ENCODE data around the gene CGA.

CGA gene

DNA sequence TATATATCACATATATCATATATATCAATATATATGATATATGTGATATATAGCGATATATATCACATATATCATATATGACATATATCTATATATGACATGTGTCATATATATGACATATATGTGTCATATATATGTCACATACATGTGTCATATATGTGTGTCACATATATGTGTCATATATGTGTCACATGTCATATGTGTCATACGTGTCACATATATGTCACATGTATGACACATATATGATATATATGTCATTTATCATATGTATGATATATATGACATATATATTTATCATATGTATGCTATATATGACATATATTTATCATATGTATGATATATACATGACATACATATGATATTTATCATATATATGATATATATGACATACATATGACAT is 32.8 kb upstream of the CGA start:
- H3K9ac ChIP-seq (ENCODE audit: low read length): no peak overlapping the region
- no peaks in the 10 kb centered on the region for H3K9me2 ChIP-seq (ENCODE audit: low read depth, low read length)
- H3K4me2 ChIP-seq (ENCODE audit: low read length): no peak overlapping the region
- H3K27ac ChIP-seq (ENCODE audit: low read depth, low read length, poor library complexity, severe bottlenecking): no peak overlapping the region
- H3K4me3 ChIP-seq (ENCODE audit: low read depth, low read length, poor library complexity, severe bottlenecking): no peak overlapping the region
- no peaks in the 10 kb centered on the region for H3K36me3 ChIP-seq (ENCODE audit: insufficient read depth, low read length)
- no peak for TF ChIP-seq EZH2 (IDR thresholded peaks at IDR 0.05; ENCODE audit: borderline replicate concordance, low read length)
- TF ChIP-seq, protein P1, sequence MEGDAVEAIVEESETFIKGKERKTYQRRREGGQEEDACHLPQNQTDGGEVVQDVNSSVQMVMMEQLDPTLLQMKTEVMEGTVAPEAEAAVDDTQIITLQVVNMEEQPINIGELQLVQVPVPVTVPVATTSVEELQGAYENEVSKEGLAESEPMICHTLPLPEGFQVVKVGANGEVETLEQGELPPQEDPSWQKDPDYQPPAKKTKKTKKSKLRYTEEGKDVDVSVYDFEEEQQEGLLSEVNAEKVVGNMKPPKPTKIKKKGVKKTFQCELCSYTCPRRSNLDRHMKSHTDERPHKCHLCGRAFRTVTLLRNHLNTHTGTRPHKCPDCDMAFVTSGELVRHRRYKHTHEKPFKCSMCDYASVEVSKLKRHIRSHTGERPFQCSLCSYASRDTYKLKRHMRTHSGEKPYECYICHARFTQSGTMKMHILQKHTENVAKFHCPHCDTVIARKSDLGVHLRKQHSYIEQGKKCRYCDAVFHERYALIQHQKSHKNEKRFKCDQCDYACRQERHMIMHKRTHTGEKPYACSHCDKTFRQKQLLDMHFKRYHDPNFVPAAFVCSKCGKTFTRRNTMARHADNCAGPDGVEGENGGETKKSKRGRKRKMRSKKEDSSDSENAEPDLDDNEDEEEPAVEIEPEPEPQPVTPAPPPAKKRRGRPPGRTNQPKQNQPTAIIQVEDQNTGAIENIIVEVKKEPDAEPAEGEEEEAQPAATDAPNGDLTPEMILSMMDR (IDR thresholded peaks at IDR 0.05; ENCODE audit: low read length): no peak
- H3K27me3 ChIP-seq (ENCODE audit: insufficient read depth, low read length): no peaks in the 10 kb centered on the region
- no peaks in the 10 kb centered on the region for H3K79me2 ChIP-seq (ENCODE audit: insufficient read depth, low read length)
- no peak overlapping the region for H2AFZ ChIP-seq (ENCODE audit: low read length)
- H3F3A ChIP-seq (ENCODE audit: insufficient read depth, low read length): no peaks in the 10 kb centered on the region
- 0 out of 2 replicates have a peak, but pooled peaks cover 4% of the 10 kb centered on the region for H3K9me3 ChIP-seq (ENCODE audit: low read length)
- no peaks in the 10 kb centered on the region for H3K4me1 ChIP-seq (ENCODE audit: insufficient read depth, low read length, severe bottlenecking)
- no peaks in the 10 kb centered on the region for H4K20me1 ChIP-seq (ENCODE audit: insufficient read depth, low read length)

DNA sequence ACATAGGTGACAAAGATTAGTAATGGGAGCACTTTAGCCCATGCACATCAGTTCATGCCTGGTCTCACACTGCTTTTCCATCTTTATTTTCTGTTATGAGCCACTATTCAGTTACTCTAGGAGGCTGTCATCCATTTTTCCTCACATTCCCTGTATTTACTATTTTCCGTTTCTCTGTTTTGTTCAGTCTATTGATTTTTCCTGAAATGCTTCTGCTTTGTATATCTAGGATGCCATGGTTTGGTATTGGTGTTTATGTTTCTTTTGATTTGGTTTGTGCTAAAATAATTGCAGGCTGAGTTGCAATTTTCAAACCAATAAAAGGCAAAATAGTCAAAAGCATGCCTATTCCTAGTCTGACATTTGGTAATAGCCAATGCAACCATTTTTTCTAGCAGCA is 31.6 kb upstream of the CGA start:
- H4K20me1 ChIP-seq (ENCODE audit: insufficient read depth, low read length): no peaks in the 10 kb centered on the region
- no peak for TF ChIP-seq EZH2 (IDR thresholded peaks at IDR 0.05; ENCODE audit: borderline replicate concordance, low read length)
- TF ChIP-seq, protein P1 (IDR thresholded peaks at IDR 0.05; ENCODE audit: low read length): no peak
- no peak overlapping the region for H2AFZ ChIP-seq (ENCODE audit: low read length)
- no peaks in the 10 kb centered on the region for H3K27me3 ChIP-seq (ENCODE audit: insufficient read depth, low read length)
- H3F3A ChIP-seq (ENCODE audit: insufficient read depth, low read length): no peaks in the 10 kb centered on the region
- H3K4me2 ChIP-seq (ENCODE audit: low read length): no peak overlapping the region
- H3K4me1 ChIP-seq (ENCODE audit: insufficient read depth, low read length, severe bottlenecking): no peaks in the 10 kb centered on the region
- H3K4me3 ChIP-seq (ENCODE audit: low read depth, low read length, poor library complexity, severe bottlenecking): no peak overlapping the region
- no peaks in the 10 kb centered on the region for H3K79me2 ChIP-seq (ENCODE audit: insufficient read depth, low read length)
- no peaks in the 10 kb centered on the region for H3K9me2 ChIP-seq (ENCODE audit: low read depth, low read length)
- 0 out of 2 replicates have a peak, but pooled peaks cover 4% of the 10 kb centered on the region for H3K9me3 ChIP-seq (ENCODE audit: low read length)
- no peaks in the 10 kb centered on the region for H3K36me3 ChIP-seq (ENCODE audit: insufficient read depth, low read length)
- H3K9ac ChIP-seq (ENCODE audit: low read length): no peak overlapping the region
- H3K27ac ChIP-seq (ENCODE audit: low read depth, low read length, poor library complexity, severe bottlenecking): no peak overlapping the region

DNA sequence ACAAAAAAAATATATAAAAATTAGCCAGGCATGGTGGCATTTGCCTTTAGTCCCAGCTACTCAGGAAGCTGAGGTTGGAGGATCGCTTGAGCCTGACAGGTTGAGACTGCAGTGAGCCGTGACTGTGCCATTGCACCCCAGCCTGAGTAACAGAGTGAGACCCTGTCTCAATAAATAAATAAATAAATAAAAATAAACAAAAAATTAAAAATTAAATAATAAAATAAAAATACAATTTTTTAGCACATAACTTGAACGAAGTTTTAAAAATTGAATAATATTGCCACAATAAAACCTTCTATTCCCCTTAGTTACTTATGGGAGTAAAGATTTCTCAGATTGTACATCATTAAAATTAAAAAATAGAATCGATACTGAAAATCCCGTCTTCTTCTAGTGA is 29.2 kb upstream of the CGA start:
- Histone ChIP-seq H3K4me1 (ENCODE audit: insufficient read depth, low read length, severe bottlenecking) (no peaks in the 10 kb centered on the region), H3K9ac (ENCODE audit: low read length) (no peak overlapping the region), H3K36me3 (ENCODE audit: insufficient read depth, low read length) (no peaks in the 10 kb centered on the region), H3K4me3 (ENCODE audit: low read depth, low read length, poor library complexity, severe bottlenecking) (no peak overlapping the region), H2AFZ (ENCODE audit: low read length) (no peak overlapping the region), H3K4me2 (ENCODE audit: low read length) (no peak overlapping the region), H3K9me2 (ENCODE audit: low read depth, low read length) (no peaks in the 10 kb centered on the region), H3K79me2 (ENCODE audit: insufficient read depth, low read length) (no peaks in the 10 kb centered on the region), H3K27me3 (ENCODE audit: insufficient read depth, low read length) (no peaks in the 10 kb centered on the region), H3K27ac (ENCODE audit: low read depth, low read length, poor library complexity, severe bottlenecking) (no peak overlapping the region), H3F3A (ENCODE audit: insufficient read depth, low read length) (no peaks in the 10 kb centered on the region), H4K20me1 (ENCODE audit: insufficient read depth, low read length) (no peaks in the 10 kb centered on the region), H3K9me3 (ENCODE audit: low read length) (no peaks in the 10 kb centered on the region)
- TF ChIP-seq, protein P1 (IDR thresholded peaks at IDR 0.05; ENCODE audit: low read length): no peak
- TF ChIP-seq EZH2 (IDR thresholded peaks at IDR 0.05; ENCODE audit: borderline replicate concordance, low read length): no peak
